D721Med (cell line): ENCODE measurements around the gene MAPKAP1.

Source experiments
- DNase-seq: peaks from one replicate; pipeline ENCODE4 v3.0.0; 2011; ENCODE audit warnings: low spot score; ENCODE audit not compliant: insufficient read length
- FAIRE-seq: peaks from 2 replicates; lab custom pipeline; 2011; peaks lifted over from hg19 to GRCh38; lab: Jason Lieb, UNC
- TF ChIP-seq, protein P1 (sequence below): IDR thresholded peaks from 2 replicates; pipeline ENCODE4 v1.5.1; 2012; ENCODE audit warnings: mild to moderate bottlenecking, control low read depth; ENCODE audit not compliant: insufficient read depth; ENCODE audit errors: missing control alignments

Gene MAPKAP1

GRCh38 chr9:125630436-125630835, 76.6 kb downstream of the MAPKAP1 start:
- TF ChIP-seq, protein P1, sequence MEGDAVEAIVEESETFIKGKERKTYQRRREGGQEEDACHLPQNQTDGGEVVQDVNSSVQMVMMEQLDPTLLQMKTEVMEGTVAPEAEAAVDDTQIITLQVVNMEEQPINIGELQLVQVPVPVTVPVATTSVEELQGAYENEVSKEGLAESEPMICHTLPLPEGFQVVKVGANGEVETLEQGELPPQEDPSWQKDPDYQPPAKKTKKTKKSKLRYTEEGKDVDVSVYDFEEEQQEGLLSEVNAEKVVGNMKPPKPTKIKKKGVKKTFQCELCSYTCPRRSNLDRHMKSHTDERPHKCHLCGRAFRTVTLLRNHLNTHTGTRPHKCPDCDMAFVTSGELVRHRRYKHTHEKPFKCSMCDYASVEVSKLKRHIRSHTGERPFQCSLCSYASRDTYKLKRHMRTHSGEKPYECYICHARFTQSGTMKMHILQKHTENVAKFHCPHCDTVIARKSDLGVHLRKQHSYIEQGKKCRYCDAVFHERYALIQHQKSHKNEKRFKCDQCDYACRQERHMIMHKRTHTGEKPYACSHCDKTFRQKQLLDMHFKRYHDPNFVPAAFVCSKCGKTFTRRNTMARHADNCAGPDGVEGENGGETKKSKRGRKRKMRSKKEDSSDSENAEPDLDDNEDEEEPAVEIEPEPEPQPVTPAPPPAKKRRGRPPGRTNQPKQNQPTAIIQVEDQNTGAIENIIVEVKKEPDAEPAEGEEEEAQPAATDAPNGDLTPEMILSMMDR = no peak
- DNase-seq (no peak), FAIRE-seq (no peak)

GRCh38 chr9:125629446-125629845, 77.6 kb downstream of the MAPKAP1 start:
- no peak for DNase-seq
- FAIRE-seq = no peak
- TF ChIP-seq, protein P1 = no peak

DNA sequence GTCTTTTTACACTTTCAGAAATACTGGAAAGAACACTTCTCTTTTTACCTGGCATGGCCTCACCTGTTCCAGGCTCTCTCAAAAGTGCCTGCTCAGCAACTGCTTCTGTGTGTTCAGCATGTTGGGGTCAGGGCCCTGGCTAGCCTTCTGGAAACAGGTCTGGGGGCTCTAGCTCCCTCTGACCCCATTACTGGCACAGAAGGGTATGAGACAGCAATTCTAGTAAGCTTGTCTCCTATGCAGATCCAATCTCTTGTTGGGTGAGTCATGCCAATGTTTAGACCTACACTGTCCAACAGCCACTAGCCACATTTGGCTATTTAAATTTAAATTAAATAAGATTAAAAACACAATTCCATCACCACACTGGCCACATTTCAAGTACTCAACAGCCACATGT, 80.8 kb downstream of the MAPKAP1 start:
- FAIRE-seq (no peak), DNase-seq (no peak)
- TF ChIP-seq, protein P1 = no peak

- FAIRE-seq = no peak
- DNase-seq = no peak
- TF ChIP-seq, protein P1 = no peak
These were observed 85.8 kb downstream of the MAPKAP1 start for GRCh38 chr9:125621170-125621569.

DNA sequence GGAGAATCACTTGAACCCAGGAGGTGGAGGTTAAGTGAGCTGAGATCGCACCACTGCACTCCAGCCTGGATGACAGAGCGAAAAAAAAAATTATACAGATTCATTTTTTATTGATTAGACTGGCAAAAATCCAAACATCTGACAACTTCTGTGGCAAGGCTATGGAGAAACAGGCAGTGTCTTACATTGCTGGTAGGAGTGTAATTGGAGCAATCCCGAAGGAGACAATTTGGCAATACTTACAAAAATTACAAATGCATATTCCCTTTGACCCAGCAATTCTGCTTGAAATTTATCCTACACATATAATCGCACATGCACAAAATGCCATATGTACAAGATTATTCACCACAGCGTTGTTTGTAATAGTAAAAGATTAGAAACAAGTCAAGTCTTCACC, 86.8 kb downstream of the MAPKAP1 start:
- TF ChIP-seq, protein P1 = no peak
- DNase-seq (no peak), FAIRE-seq (no peak)

- TF ChIP-seq, protein P1 = no peak
- FAIRE-seq (no peak), DNase-seq (no peak)
These were observed 89.9 kb downstream of the MAPKAP1 start for GRCh38 chr9:125617087-125617486.

- FAIRE-seq = no peak
- no peak for DNase-seq
- TF ChIP-seq, protein P1 = no peak
These were observed 93.9 kb downstream of the MAPKAP1 start for GRCh38 chr9:125613141-125613540.
